Sigmoid colon (tissue), 7 donors: ENCODE results near the gene KLHL4. TPM values are rescaled to one million over a fixed set of nuclear protein-coding genes. Genes with fewer than 3 reads are reported as not detected.

Source experiments
- DNase-seq: peaks from one replicate; pipeline ENCODE4 v3.0.0-alpha.2; 2019
- H3K27ac ChIP-seq, 4 donors: fragments of 200-600 bp; sonication (generic); one replicate each; pipeline ENCODE4 v1.5.1; 2016 to 2019; ENCODE audit warnings: mild to moderate bottlenecking in 1 of 4
- H3K27me3 ChIP-seq, 3 donors: fragments of 200-600 bp; sonication (generic); one replicate each; pipeline ENCODE4 v1.5.1; 2019; ENCODE audit warnings: mild to moderate bottlenecking in 1 of 3
- H3K36me3 ChIP-seq, 4 donors: fragments of 200-600 bp; sonication (generic); one replicate each; pipeline ENCODE4 v1.5.1; 2016 to 2019
- H3K4me1 ChIP-seq, 4 donors: fragments of 200-600 bp; sonication (generic); one replicate each; pipeline ENCODE4 v1.5.1; 2017 to 2019
- H3K4me3 ChIP-seq, 4 donors: fragments of 200-600 bp; sonication (generic); one replicate each; pipeline ENCODE4 v1.5.1; 2017 to 2019; ENCODE audit warnings: mild to moderate bottlenecking in 2 of 4, moderate library complexity in 1 of 4
- H3K9me3 ChIP-seq, 4 donors: fragments of 200-600 bp in 3 of 4; sonication (generic) in 3 of 4; one replicate each; pipeline versions ENCODE4 v1.5.1 to v1.6.1; 2013 to 2019
- CTCF ChIP-seq, 4 experiments: fragments of 450-650 bp in 3 of 4; fragments of 200-600 bp in 1 of 4; IDR thresholded peaks; one replicate each; pipeline ENCODE4 v1.5.1; 2016 to 2019; ENCODE audit warnings: antibody characterized with exemption in 4 of 4, mild to moderate bottlenecking in 3 of 4, moderate library complexity in 2 of 4
- EP300 ChIP-seq, 4 donors: sonication (generic); formaldehyde crosslinking; IDR thresholded peaks; one replicate each; pipeline ENCODE4 v1.6.1; 2017; ENCODE audit warnings: antibody characterized with exemption in 4 of 4
- POLR2A ChIP-seq, 2 donors: fragments of 450-650 bp; IDR thresholded peaks; one replicate each; pipeline ENCODE4 v1.6.1; 2016; ENCODE audit warnings: antibody characterized with exemption in 2 of 2, mild to moderate bottlenecking in 2 of 2, moderate library complexity in 2 of 2
- POLR2AphosphoS5 ChIP-seq, 4 donors: sonication (generic); formaldehyde crosslinking; IDR thresholded peaks; one replicate each; pipeline ENCODE4 v1.6.1; 2017; ENCODE audit warnings: antibody characterized with exemption in 4 of 4
- WGBS, 2 donors: extraction: QIAGEN DNeasy Blood & Tissue Kit; methylation state at CpG; one replicate each; pipeline ENCODE4 v1.1.7; 2013; 5-methylcytosine and 5-hydroxymethylcytosine counted together
- intact Hi-C: fragments of 100-400 bp; cut with DNase I; formaldehyde crosslinking; loops from one replicate; pipeline ENCODE4 v1.15.1; 2023
- polyA plus RNA-seq, 3 donors: library from polyadenylated mRNA; stranded (reverse); fragments of 200-250 nt; gene quantifications; one replicate each; pipeline ENCODE4 v1.2.3, GENCODE V29; 2013
- total RNA-seq, 4 donors: library from RNA; depleted of rRNA; stranded (reverse); fragments of >200 nt; gene quantifications; one replicate each; pipeline ENCODE4 v1.1.0, GENCODE V29; 2016
- donor health status: healthy with polysubstance abuse.
- donor health status: Bipolar disorder and iron deficiency.
- donor health status: healthy.

KLHL4 gene
- total and polyA plus RNA-seq, 7 donors = 0.15 to 2.2 (median 0.71) TPM; not detected in 1

GRCh38 chrX:87515836-87516235, 1.8 kb upstream of the KLHL4 start:
- H3K36me3 ChIP-seq = no peaks in the 10 kb centered on the region
- no peak for TF ChIP-seq CTCF (IDR thresholded peaks at IDR 0.05)
- TF ChIP-seq POLR2A (IDR thresholded peaks at IDR 0.05) = no peak
- no peak for TF ChIP-seq POLR2AphosphoS5 (IDR thresholded peaks at IDR 0.05)
- no peak overlapping the region for H3K4me3 ChIP-seq
- intact Hi-C loops = no loop called here
- peaks cover 0 to 13% (median 0%) of the 10 kb centered on the region in 4 donors for H3K4me1 ChIP-seq
- no peak overlapping the region for H3K27ac ChIP-seq
- H3K27me3 ChIP-seq = no peaks in the 10 kb centered on the region
- H3K9me3 ChIP-seq = no peaks in the 10 kb centered on the region
- DNase-seq = no peak
- WGBS, 2 donors = 71 to 80% methylated on average over 1 of the region's 1 CpG

DNA sequence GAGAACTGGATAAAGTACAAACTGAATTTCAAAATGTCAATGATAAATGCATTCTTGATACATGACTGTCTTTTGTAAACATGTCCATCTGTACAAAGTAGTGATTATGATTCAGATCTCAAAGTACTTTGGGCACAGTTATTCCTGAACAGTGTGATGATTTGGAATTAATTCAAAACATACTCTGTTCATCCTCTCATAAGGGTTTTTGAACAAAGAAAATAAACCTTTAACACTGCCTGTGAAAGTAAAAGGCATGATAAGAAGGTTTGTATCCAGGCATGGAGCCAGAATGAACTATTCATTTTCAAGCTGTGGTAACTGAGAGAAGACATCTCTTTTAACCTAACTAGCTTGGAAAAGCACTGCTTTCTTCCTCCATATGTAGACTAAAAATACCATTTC, 883 bp upstream of the KLHL4 start:
- intact Hi-C loops = no loop called here

GRCh38 chrX:87518504-87518903, 902 bp downstream of the KLHL4 start:
- Histone ChIP-seq H3K4me1 (peaks cover 0 to 13% (median 0%) of the 10 kb centered on the region in 4 donors), H3K4me3 (peak overlapping the region in 3 of 4 donors; percentile 37 to 43 (median 43)), H3K9me3 (no peaks in the 10 kb centered on the region), H3K27me3 (no peaks in the 10 kb centered on the region), H3K27ac (peak overlapping the region in 3 of 4 donors; percentile 72 to 75 (median 74)), H3K36me3 (no peaks in the 10 kb centered on the region)
- 16 to 32% methylated on average over 6 of the region's 6 CpGs for WGBS, 2 donors
- TF ChIP-seq CTCF (IDR thresholded peaks at IDR 0.05) (no peak), POLR2AphosphoS5 (IDR thresholded peaks at IDR 0.05) (no peak), EP300 (IDR thresholded peaks at IDR 0.05) (no peak), POLR2A (IDR thresholded peaks at IDR 0.05) (no peak)
- intact Hi-C loops = no loop called here
- DNase-seq = no peak

More for the DNA sequence above, 883 bp upstream of the KLHL4 start:
- H3K36me3 ChIP-seq = no peaks in the 10 kb centered on the region
- DNase-seq = no peak
- H3K4me3 ChIP-seq = peak overlapping the region in 1 of 4 donors; percentile 43
- H3K9me3 ChIP-seq = no peaks in the 10 kb centered on the region
- no peaks in the 10 kb centered on the region for H3K27me3 ChIP-seq
- TF ChIP-seq CTCF (IDR thresholded peaks at IDR 0.05) = no peak
- no peak for TF ChIP-seq EP300 (IDR thresholded peaks at IDR 0.05)
- no peak for TF ChIP-seq POLR2AphosphoS5 (IDR thresholded peaks at IDR 0.05)
- TF ChIP-seq POLR2A (IDR thresholded peaks at IDR 0.05) = no peak
- H3K4me1 ChIP-seq = peaks cover 0 to 13% (median 0%) of the 10 kb centered on the region in 4 donors
- H3K27ac ChIP-seq = peak overlapping the region; percentile 59 to 75 (median 73)

GRCh38 chrX:87525771-87526229, 8.2 kb downstream of the KLHL4 start:
- TF ChIP-seq CTCF (IDR thresholded peaks at IDR 0.05) = no peak
- TF ChIP-seq POLR2AphosphoS5 (IDR thresholded peaks at IDR 0.05) = no peak
- no peak for TF ChIP-seq EP300 (IDR thresholded peaks at IDR 0.05)
- no peak for TF ChIP-seq POLR2A (IDR thresholded peaks at IDR 0.05)
- Histone ChIP-seq H3K4me1 (no peaks in the 10 kb centered on the region), H3K36me3 (no peaks in the 10 kb centered on the region), H3K27me3 (no peaks in the 10 kb centered on the region), H3K4me3 (no peak overlapping the region), H3K9me3 (no peaks in the 10 kb centered on the region), H3K27ac (no peak overlapping the region)
- intact Hi-C loops = no loop called here
- DNase-seq = no peak
- 89 to 92% methylated on average over 2 of the region's 2 CpGs for WGBS, 2 donors

DNA sequence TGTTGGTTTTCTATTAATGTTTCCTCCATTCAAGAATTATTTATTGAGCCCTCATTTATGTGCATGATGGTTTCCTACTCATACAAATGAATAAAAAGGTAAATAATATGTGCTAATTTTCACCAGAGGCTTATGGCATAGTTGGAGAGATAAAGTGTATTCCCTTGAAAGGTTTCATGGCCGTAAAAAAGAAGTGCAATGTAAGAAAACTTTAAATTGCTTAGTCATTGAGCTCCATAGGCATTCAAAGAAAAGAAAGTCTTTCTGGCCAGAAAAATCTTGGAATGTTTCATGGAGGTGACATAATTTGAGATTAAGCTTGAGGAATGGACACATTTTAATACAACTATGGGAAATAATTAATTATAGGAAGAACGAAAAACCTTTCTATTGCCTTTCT, 8.7 kb downstream of the KLHL4 start:
- Histone ChIP-seq H3K9me3 (no peaks in the 10 kb centered on the region), H3K36me3 (no peaks in the 10 kb centered on the region), H3K4me3 (no peak overlapping the region), H3K27me3 (no peaks in the 10 kb centered on the region), H3K27ac (no peak overlapping the region), H3K4me1 (no peaks in the 10 kb centered on the region)
- 85 to 91% methylated on average over 2 of the region's 2 CpGs for WGBS, 2 donors
- DNase-seq = no peak
- TF ChIP-seq EP300 (IDR thresholded peaks at IDR 0.05) = no peak
- no peak for TF ChIP-seq CTCF (IDR thresholded peaks at IDR 0.05)
- TF ChIP-seq POLR2AphosphoS5 (IDR thresholded peaks at IDR 0.05) = no peak
- TF ChIP-seq POLR2A (IDR thresholded peaks at IDR 0.05) = no peak
- intact Hi-C loops = no loop called here
